DOHH2 (cell line): Measurements from ENCODE around the gene CD1B.
"Not testable (repeated sequence)": the region's sequence is repeated elsewhere in the genome, so short reads cannot be mapped to it uniquely, and the experiment has no call there.

Experiments
- H3F3A ChIP-seq: fragments of 200-600 bp; sonication (generic), shearing (Covaris generic); 2 replicates; pipeline ENCODE4 v1.6.0; 2016; ENCODE audit warnings: antibody characterized with exemption, mild to moderate bottlenecking; ENCODE audit not compliant: control insufficient read depth, insufficient read depth
- H3K27ac ChIP-seq: fragments of 200-600 bp; sonication (generic); 2 replicates; pipeline ENCODE4 v1.5.1; 2014; ENCODE audit warnings: low read depth, mild to moderate bottlenecking, low read length, moderate library complexity
- H3K27me3 ChIP-seq: fragments of 200-600 bp; sonication (generic); 2 replicates; pipeline ENCODE4 v1.6.1; 2014; ENCODE audit warnings: mild to moderate bottlenecking, low read length, mixed read lengths; ENCODE audit not compliant: control insufficient read depth
- H3K36me3 ChIP-seq: fragments of 200-600 bp; sonication (generic); 2 replicates; pipeline ENCODE4 v1.6.1; 2014; ENCODE audit warnings: mild to moderate bottlenecking, low read length, moderate library complexity, mixed read lengths; ENCODE audit not compliant: control insufficient read depth
- H3K4me1 ChIP-seq: fragments of 200-600 bp; sonication (generic); 2 replicates; pipeline ENCODE4 v1.6.1; 2014; ENCODE audit warnings: mild to moderate bottlenecking, low read length, mixed read lengths; ENCODE audit not compliant: control insufficient read depth
- H3K4me2 ChIP-seq: fragments of 200-600 bp; sonication (generic); 2 replicates; pipeline ENCODE4 v1.6.0; 2014; ENCODE audit warnings: mild to moderate bottlenecking, low read length, moderate library complexity
- H3K4me3 ChIP-seq: fragments of 200-600 bp; sonication (generic); 2 replicates; pipeline ENCODE4 v1.5.1; 2014; ENCODE audit warnings: mild to moderate bottlenecking, low read length, mixed read lengths
- H3K79me2 ChIP-seq: fragments of 200-600 bp; sonication (generic); 2 replicates; pipeline ENCODE4 v1.6.1; 2014; ENCODE audit warnings: mild to moderate bottlenecking, low read length, mixed read lengths; ENCODE audit not compliant: control insufficient read depth
- H3K9me2 ChIP-seq: fragments of 200-600 bp; sonication (generic); replicated peaks from 2 replicates; pipeline ENCODE4 v1.6.1; 2014; ENCODE audit warnings: mild to moderate bottlenecking, low read length, mixed read lengths; ENCODE audit not compliant: control insufficient read depth
- H3K9me3 ChIP-seq: fragments of 200-600 bp; sonication (generic); 2 replicates; pipeline ENCODE4 v1.6.1; 2014; ENCODE audit warnings: antibody characterized with exemption, low read length, mixed read lengths; ENCODE audit not compliant: control insufficient read depth, insufficient read depth
- H4K20me1 ChIP-seq: fragments of 200-600 bp; sonication (generic); 2 replicates; pipeline ENCODE4 v1.6.0; 2014; ENCODE audit warnings: low read depth, mild to moderate bottlenecking, antibody characterized with exemption, low read length, moderate library complexity; ENCODE audit not compliant: control insufficient read depth, insufficient read depth
- CTCF ChIP-seq: fragments of 200-600 bp; sonication (generic); IDR thresholded peaks from one replicate; pipeline ENCODE4 v1.5.1; 2014; ENCODE audit warnings: antibody characterized with exemption, mild to moderate bottlenecking, low read depth, low read length; ENCODE audit not compliant: poor library complexity, severe bottlenecking
- EZH2phosphoT487 ChIP-seq: fragments of 200-600 bp; sonication (generic); IDR thresholded peaks from 2 replicates; pipeline ENCODE4 v1.6.1; 2017; ENCODE audit warnings: borderline replicate concordance, mild to moderate bottlenecking, antibody characterized with exemption, low read length, moderate library complexity, mixed read lengths

CD1B gene

GRCh38 chr1:158354255-158354654 lies 22.9 kb upstream of the CD1B start:
- TF ChIP-seq EZH2phosphoT487 (no peak), CTCF (no peak)
- no peak overlapping the region for H3K27ac ChIP-seq
- no peaks in the 10 kb centered on the region for H3K79me2 ChIP-seq
- H3K9me2 ChIP-seq: no peaks in the 10 kb centered on the region
- no peaks in the 10 kb centered on the region for H3K9me3 ChIP-seq
- H3K36me3 ChIP-seq: no peaks in the 10 kb centered on the region
- H3K4me3 ChIP-seq: no peak overlapping the region
- H3K27me3 ChIP-seq: 0 out of 2 replicates have a peak, but pooled peaks cover 9% of the 10 kb centered on the region
- H3K4me1 ChIP-seq: no peaks in the 10 kb centered on the region
- no peak overlapping the region for H3K4me2 ChIP-seq
- H3F3A ChIP-seq: no peaks in the 10 kb centered on the region
- no peaks in the 10 kb centered on the region for H4K20me1 ChIP-seq

GRCh38 chr1:158353303-158354075 lies 22.2 kb upstream of the CD1B start, which contains the start of gene CD1E:
TSS of gene CD1E (plus strand) at chr1:158353894. CDS start at chr1:158353989, 95 bp downstream.
- Histone ChIP-seq H3K9me2 (no peaks in the 10 kb centered on the region), H3K36me3 (no peaks in the 10 kb centered on the region), H3K4me1 (no peaks in the 10 kb centered on the region), H3F3A (no peaks in the 10 kb centered on the region), H3K79me2 (no peaks in the 10 kb centered on the region), H4K20me1 (no peaks in the 10 kb centered on the region), H3K27me3 (0 out of 2 replicates have a peak, but pooled peaks cover 9% of the 10 kb centered on the region), H3K27ac (no peak within 1 kb of the TSS), H3K4me2 (no peak within 1 kb of the TSS), H3K4me3 (no peak within 1 kb of the TSS), H3K9me3 (no peaks in the 10 kb centered on the region)
- TF ChIP-seq CTCF (no peak), EZH2phosphoT487 (no peak)

GRCh38 chr1:158348946-158349345 lies 17.6 kb upstream of the CD1B start:
- H3K27ac ChIP-seq, H3K9me3 ChIP-seq, H3F3A ChIP-seq, H3K9me2 ChIP-seq, H3K27me3 ChIP-seq, H3K4me1 ChIP-seq, H3K36me3 ChIP-seq, H3K79me2 ChIP-seq, H4K20me1 ChIP-seq, H3K4me3 ChIP-seq, H3K4me2 ChIP-seq: not testable (repeated sequence)

GRCh38 chr1:158336413-158336812 lies 5.1 kb upstream of the CD1B start:
- not testable (repeated sequence) for H3K4me3 ChIP-seq, H3K27me3 ChIP-seq, H3K79me2 ChIP-seq, H3F3A ChIP-seq, H3K27ac ChIP-seq, H3K4me2 ChIP-seq, H3K9me2 ChIP-seq, H3K36me3 ChIP-seq, H4K20me1 ChIP-seq, H3K9me3 ChIP-seq
- H3K4me1 ChIP-seq: peaks cover 13% of the 10 kb centered on the region
